ENCODE results near the gene PHYH.

Gene PHYH

GRCh38 chr10:13311177-13311575, 11.3 kb upstream of the PHYH start:
- no peak for TF ChIP-seq CTCF (IDR thresholded peaks at IDR 0.05; ENCODE audit: insufficient read depth, low read length, missing control alignments)
- ChIA-PET POLR2A (no interaction called here), CTCF (interaction anchor here (4.2 kb wide), 1 partner anchor 8 kb away, joined by 23 read pairs; no protein-coding TSS in a partner anchor)
- no peak overlapping the region for H3K4me3 ChIP-seq (ENCODE audit: low read depth, low read length)
- no peak for DNase-seq (ENCODE audit: low read depth, low spot score)

- no peak for DNase-seq (ENCODE audit: low read depth, low spot score)
- H3K4me3 ChIP-seq (ENCODE audit: low read depth, low read length), result no peak overlapping the region
- CTCF ChIA-PET, result interaction anchor here (4.2 kb wide), 1 partner anchor 8 kb away, joined by 23 read pairs; no protein-coding TSS in a partner anchor
- POLR2A ChIA-PET, result no interaction called here
- no peak for TF ChIP-seq CTCF (IDR thresholded peaks at IDR 0.05; ENCODE audit: insufficient read depth, low read length, missing control alignments)
These were observed 10.8 kb upstream of the PHYH start for GRCh38 chr10:13310518-13311176.

GRCh38 chr10:13309792-13310191, 9.9 kb upstream of the PHYH start:
- ChIA-PET CTCF (interaction anchor here (4.2 kb wide), 1 partner anchor 7 kb away, joined by 23 read pairs; no protein-coding TSS in a partner anchor), POLR2A (no interaction called here)
- no peak overlapping the region for H3K4me3 ChIP-seq (ENCODE audit: low read depth, low read length)
- no peak for DNase-seq (ENCODE audit: low read depth, low spot score)
- TF ChIP-seq CTCF (IDR thresholded peaks at IDR 0.05; ENCODE audit: insufficient read depth, low read length, missing control alignments), result no peak

- POLR2A ChIA-PET, result no interaction called here
- CTCF ChIA-PET, result interaction anchor here (0.6 to 1.2 kb wide), 4 partner anchors 8 to 146 kb away, joined by 3 to 6 read pairs (median 3); no protein-coding TSS in a partner anchor
- no peak overlapping the region for H3K4me3 ChIP-seq (ENCODE audit: low read depth, low read length)
These were observed 8.2 kb upstream of the PHYH start for GRCh38 chr10:13308096-13308495.

GRCh38 chr10:13306103-13306502, 6.2 kb upstream of the PHYH start:
- no peak overlapping the region for H3K4me3 ChIP-seq (ENCODE audit: low read depth, low read length)
- no peak for DNase-seq (ENCODE audit: low read depth, low spot score)
- ChIA-PET CTCF (no interaction called here), POLR2A (no interaction called here)
- no peak for TF ChIP-seq CTCF (IDR thresholded peaks at IDR 0.05; ENCODE audit: insufficient read depth, low read length, missing control alignments)

More at GRCh38 chr10:13308096-13308495, 8.2 kb upstream of the PHYH start:
- DNase-seq (ENCODE audit: low read depth, low spot score), result no peak
- no peak for TF ChIP-seq CTCF (IDR thresholded peaks at IDR 0.05; ENCODE audit: insufficient read depth, low read length, missing control alignments)

- no peak overlapping the region for H3K4me3 ChIP-seq (ENCODE audit: low read depth, low read length)
These were observed 3.1 kb upstream of the PHYH start for GRCh38 chr10:13302821-13303555.

More at GRCh38 chr10:13302821-13303555, 3.1 kb upstream of the PHYH start:
- ChIA-PET CTCF (interaction anchor here (0.6 to 6.5 kb wide), 41 partner anchors 9 to 633 kb away, joined by 3 to 77 read pairs (median 4); partner anchors contain the start of genes MCM10 and OPTN), POLR2A (interaction anchor here (0.6 to 1.3 kb wide), 3 partner anchors 14 to 142 kb away, joined by 3 to 7 read pairs (median 6); partner anchors contain the start of gene MCM10)
- TF ChIP-seq CTCF (IDR thresholded peaks at IDR 0.05; ENCODE audit: insufficient read depth, low read length, missing control alignments), result no peak
- DNase-seq (ENCODE audit: low read depth, low spot score), result no peak
